Lower leg skin (tissue), 3 donors: ENCODE results near the gene UBE3D.

Source experiments
- CTCF ChIP-seq, 3 donors: fragments of 450-650 bp; IDR thresholded peaks; one replicate each; pipeline ENCODE4 v1.5.1; 2016; ENCODE audit warnings: antibody characterized with exemption in 3 of 3, mild to moderate bottlenecking in 3 of 3, moderate library complexity in 2 of 3
- POLR2A ChIP-seq, 2 donors: fragments of 450-650 bp; IDR thresholded peaks; one replicate each; pipeline ENCODE4 v1.6.1; 2016 to 2017; ENCODE audit warnings: antibody characterized with exemption in 2 of 2, mild to moderate bottlenecking in 1 of 2, moderate library complexity in 1 of 2

- TF ChIP-seq CTCF (IDR thresholded peaks at IDR 0.05) (no peak), POLR2A (IDR thresholded peaks at IDR 0.05) (no peak)
Observed at GRCh38 chr6:83019741-83020140, 45.9 kb downstream of the UBE3D start.
